ENCODE measurements around the gene SLC15A4.

The SLC15A4 gene

DNA sequence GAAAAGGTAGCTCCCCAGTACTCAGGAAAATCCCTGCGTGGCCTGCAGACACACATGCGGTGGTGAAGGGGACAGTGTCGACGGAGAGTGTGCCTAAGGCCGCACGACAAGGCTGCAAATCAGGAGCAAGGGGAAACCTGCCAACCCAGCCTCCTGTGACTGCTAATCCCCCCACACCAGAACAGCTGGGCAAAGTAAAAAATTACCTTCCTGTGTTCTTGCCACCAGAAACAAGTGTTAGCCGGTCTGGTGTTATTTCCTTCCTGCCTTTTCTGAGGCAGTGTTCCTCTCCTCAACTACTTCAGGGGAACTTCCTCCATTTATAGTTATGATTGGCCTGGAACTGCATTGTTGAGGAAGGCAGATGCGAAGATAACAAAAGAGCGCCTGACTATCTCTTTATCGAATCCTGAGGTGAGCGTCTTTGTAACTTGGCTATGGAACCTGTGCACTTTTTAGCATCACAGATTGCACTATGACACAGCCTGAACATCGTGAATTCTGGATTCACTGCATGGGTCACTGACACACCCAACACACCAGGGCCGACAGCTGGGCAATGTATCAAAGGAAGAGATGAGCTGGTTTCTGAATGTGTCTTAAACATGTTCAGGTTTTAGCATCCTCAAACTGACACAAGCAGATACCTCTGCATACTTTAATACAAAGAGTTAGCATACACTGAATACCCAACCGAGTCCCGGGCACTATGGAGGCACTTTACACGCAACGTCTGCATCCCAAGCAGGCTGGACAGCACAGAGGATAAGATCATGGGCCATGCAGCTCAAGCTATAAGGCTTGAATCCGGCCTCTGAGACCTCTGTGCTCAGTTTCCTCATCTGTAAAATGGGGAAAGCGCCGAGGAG, 28.9 kb downstream of the SLC15A4 start:
- DNase-seq (ENCODE audit: low spot score) = no peak

DNA sequence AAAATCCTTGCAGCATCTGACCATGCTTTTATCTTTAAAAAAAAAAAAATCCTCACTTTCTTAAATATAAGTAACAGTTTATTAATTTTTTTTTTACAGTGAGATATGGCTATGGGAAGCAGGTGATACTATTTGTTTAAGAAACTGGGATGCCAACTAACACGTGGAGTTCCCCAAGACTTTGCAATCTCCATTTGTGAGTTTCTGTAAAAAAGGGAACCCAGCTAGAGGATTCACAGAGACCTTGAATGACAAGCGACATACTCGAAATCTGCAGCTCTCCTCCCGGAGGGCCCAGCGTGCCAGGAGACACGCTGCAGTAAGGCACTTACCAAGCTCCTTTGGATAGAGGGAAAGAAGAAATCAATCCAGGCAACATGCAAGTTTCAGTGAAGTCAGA, 30.1 kb downstream of the SLC15A4 start:
- DNase-seq (ENCODE audit: low spot score) = no peak

GRCh38 chr12:128792881-128793280, 30.9 kb downstream of the SLC15A4 start:
- no peak for DNase-seq (ENCODE audit: low spot score)

GRCh38 chr12:128792398-128792797, 31.4 kb downstream of the SLC15A4 start:
- no peak for DNase-seq (ENCODE audit: low spot score)

DNA sequence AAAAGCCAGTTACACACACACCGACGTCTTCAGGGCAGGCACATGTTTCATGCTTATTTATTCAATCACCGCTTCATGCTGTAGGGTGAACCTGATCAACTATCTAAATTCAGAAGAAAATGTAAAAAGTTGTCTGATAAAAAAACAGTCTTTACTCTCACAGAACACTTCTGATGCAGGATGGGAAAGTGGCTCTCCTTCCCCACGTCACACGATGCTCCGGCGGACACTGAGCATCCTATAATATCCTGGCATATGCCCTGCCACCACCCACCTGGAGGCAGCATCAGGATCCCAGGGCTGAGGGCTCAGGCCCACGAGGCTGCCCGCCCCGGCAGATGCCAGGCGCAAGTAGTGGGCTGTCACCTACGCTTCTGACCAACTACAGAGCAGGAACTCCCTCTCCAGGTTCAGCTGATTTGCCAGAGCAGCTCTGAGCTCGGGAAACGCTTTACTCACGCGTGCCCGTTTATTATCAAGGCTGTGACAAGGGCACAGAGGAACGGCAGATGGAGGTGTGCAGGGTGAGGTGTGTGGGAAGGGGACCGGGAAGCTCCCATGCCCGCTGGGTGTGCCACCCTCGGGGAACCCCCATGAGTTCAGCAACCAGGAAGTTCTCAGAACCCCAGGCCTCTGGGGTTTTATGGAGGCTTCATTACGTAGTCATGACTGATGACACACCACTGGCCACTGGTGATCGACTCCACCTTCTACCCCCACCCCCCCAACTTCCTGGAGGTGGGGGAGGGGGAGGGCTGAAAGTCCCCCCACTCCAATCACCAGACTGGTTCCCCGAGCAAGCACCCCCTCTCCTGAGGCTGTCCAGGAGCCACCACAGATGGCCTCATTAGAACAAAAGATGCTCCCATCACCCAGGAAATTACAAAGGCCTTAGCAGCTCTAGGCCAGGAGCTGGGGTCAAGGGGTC, 32.1 kb downstream of the SLC15A4 start:
- no peak for DNase-seq (ENCODE audit: low spot score)

DNA sequence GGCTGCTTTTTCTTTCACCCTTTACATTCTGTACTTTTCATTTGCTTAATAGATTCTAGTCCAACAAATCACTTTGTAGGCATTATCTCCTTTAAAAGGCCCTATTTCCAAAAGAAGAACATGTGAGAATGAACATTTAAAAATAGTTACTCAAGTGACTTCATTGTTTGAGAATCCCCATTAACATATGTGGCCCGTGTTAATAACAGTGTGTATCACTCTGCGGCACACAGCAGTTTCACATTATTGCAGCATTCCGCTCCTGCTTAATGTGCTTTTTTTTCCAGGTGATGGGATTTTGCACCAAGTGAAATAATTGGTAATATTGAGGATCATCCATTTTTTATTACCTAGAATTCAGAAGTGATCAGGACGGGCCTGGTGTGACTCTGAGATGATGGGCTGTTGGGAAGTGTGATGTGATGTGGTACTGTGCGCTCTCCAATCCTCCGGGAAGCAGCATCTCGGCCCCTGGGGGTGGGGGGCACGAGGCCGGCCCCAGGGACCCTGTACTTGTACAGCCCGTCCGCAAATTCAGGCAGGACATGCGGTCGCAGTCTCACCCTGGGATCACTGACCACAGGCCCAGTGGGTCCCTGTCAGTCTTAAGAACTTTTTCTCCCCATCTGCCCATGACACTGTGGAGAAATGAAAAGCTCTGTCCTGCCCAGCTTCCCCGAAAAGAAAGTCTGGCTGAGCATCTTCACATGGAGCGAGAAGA, 32.9 kb downstream of the SLC15A4 start:
- DNase-seq (ENCODE audit: low spot score) = no peak

DNA sequence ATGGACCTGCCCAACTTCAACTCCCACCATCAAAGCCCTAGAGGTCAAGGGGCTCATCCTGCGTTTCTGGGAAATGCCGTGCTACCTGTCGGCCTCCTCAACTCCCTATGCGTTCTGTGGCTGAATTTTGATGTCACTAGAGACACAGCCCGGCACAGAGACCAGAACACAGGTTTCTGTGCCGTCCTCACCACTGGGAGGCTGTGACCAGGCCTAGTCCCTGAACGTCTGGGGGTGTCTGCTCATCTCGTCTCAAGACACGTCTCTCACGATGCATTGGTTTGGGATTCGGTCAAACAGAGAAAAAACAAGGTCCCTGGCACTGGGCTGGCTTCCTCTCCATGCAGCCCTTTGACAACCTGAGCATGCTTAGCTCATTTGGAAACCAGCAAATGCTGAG, 33.5 kb downstream of the SLC15A4 start:
- DNase-seq (ENCODE audit: low spot score) = no peak

GRCh38 chr12:128789356-128789929, 34.3 kb downstream of the SLC15A4 start:
- no peak for DNase-seq (ENCODE audit: low spot score)

DNA sequence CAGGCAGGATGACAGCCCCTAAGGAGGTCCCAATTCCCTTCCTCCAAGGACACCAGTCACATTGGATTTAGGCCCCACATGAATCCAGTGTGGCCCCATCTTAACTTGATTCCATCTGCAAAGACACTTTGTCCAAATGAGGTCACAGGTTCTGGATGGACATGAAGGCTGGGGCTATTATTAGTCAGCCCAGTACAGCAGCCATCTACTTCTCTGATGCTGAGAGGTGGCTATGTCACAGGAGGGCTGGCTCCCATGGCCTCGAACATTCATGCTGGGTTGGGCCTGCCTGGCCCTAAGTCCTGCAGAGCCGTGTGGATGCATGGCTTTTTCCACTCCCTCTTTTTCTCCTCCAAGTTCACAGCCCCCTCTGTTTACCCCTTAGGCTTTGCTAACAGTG, 35.9 kb downstream of the SLC15A4 start:
- no peak for DNase-seq (ENCODE audit: low spot score)

DNA sequence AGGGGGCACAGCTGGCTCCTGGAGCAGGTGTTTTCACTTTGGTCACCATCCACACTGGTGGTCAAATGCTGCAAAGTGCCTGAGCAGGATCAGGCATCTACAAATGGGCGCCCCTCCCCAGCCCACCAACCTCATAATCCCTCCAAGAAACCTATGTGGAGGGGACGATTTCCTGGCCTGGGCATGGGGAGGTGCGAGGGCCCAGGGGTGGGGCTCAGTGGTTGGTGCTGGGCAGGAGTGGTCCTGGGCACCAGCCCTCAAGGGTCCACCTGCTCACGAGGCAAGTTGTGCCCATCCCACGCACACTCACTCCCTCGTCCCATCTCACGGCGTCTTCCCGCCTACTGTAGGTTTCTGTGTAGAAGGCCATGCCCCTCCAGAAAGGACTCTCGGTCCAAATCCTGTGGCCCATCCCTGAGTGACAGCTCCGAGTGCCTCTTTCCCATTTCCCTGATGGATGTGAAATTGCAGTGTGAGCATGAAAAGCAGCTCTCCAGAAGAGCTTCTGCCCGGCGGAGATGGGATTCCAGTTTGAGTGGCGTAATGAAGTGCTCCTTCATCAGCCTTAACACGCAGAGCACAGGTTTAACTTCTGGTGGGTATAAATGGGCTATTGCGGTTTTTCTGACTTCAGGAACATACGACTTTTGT, 36.9 kb downstream of the SLC15A4 start:
- no peak for DNase-seq (ENCODE audit: low spot score)

- no peak for DNase-seq (ENCODE audit: low spot score)
These were observed 39.6 kb downstream of the SLC15A4 start for GRCh38 chr12:128784030-128784760.

DNA sequence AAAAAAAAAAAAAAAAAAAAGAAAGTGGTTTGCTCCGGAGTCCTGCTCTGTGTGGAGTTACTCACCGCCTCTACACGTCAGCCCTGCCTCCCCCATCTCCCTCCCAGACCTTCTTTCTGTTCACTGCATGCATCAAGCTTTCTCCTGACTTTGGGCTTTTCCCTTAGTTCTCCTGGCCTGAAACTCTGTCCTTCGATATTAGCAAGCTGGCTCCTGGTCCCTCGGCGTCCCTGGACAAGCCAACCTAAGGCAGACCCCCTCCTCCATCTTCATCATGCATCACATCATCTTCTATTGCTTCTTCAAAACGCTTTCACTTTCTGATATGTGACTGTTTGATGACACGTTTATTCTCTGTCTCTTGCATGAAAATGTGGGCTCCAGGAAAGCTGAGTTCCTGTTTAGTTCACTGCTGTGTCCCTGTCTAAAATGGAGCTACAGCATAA, 40.6 kb downstream of the SLC15A4 start:
- DNase-seq (ENCODE audit: low spot score) = no peak

DNA sequence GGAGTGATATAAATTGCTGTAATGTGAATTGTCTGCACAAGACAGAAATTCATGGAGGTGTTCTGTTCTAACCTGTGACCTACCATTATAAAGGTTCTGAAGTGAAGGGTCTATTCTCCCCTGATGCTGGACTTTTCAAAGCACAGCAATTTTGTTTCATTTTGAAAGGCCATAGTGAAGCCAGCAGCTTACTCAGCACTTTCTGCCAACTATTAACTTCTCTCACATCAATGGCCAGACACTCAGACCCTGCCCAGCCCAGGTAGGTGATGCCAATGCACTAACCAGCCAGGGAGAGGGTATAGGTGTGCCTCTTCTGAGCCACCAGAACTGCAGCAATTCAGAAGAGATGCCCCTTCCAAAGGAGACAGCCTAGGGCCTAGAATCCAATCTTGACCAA, 43.9 kb downstream of the SLC15A4 start:
- no peak for DNase-seq (ENCODE audit: low spot score)

DNA sequence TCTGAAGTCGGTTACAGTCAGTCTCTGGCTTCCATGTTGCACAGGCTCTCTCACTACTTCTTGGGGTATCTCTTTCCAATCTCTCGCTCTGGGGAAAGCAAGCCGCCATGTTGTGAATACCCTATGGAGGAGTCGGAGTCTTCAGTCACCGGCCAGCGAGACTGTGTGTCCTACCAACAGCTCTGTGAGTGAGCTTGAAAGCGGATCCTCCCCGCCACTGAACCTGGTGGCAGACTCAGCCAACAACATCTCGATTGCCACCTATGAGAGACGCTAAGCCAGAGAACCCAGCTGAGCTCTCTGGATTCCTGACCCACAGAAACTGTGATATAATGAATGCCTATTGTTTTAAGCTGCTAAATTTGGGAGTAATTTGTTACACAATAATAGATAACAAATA, 51.5 kb downstream of the SLC15A4 start:
- DNase-seq (ENCODE audit: low spot score) = no peak

- DNase-seq (ENCODE audit: low spot score) = no peak
These were observed 52.1 kb downstream of the SLC15A4 start for GRCh38 chr12:128771681-128772080.

GRCh38 chr12:128767518-128767917, 56.2 kb downstream of the SLC15A4 start:
- DNase-seq (ENCODE audit: low spot score) = no peak

DNA sequence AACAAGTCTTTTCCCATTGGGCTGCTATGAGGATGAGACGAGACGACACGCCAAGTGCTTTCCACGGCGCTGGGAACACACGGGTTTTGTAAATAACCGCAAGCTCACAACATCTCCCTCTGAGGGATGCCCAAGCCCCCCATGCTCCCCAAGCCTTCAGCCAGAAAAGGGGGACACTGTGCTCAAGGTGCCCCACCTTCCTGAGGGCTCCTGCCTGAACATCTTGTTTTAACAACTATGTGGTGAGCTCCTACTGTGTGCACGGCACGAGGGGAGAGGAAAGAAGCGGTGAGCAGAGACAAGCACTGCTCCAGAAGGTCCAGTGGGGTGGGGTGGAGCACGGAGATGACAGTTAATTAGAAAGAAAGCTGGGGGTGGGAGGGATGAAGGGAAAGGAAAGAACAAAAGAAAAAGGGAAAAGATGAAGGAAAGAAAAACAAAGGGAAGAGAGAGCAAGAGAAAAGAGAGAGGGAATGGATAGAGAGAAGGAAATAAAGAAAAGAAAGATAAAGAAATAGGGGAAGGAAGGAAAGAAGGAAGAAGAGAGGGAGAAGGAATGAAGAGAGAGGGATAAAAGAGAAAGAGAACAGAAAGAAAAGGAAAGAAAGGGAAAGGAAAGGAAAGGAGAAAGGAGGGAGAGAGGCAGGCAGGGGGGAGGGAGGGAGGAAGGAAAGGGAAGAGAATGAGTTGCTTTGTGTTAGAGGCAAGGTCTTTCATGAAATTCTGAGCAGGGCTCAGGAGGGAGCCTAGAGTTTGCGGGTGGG, 56.8 kb downstream of the SLC15A4 start:
- DNase-seq (ENCODE audit: low spot score) = no peak

GRCh38 chr12:128763395-128763794, 60.4 kb downstream of the SLC15A4 start:
- no peak for DNase-seq (ENCODE audit: low spot score)

GRCh38 chr12:128761379-128761790, 62.4 kb downstream of the SLC15A4 start:
- DNase-seq (ENCODE audit: low spot score) = no peak

GRCh38 chr12:128755566-128755965, 68.2 kb downstream of the SLC15A4 start:
- no peak for DNase-seq (ENCODE audit: low spot score)
